Keratinocyte (primary cell): ENCODE measurements around the gene QSOX2. TPM values are rescaled to one million over a fixed set of nuclear protein-coding genes. Genes with fewer than 3 reads are reported as not detected.

ENCODE experiments used
- DNase-seq: peaks from one replicate; pipeline ENCODE4 v3.0.0-alpha.2; 2011; ENCODE audit warnings: low read depth, missing footprints, low spot score
- FAIRE-seq: peaks from 2 replicates; lab custom pipeline; 2011; peaks lifted over from hg19 to GRCh38; lab: Jason Lieb, UNC
- H2AFZ ChIP-seq: 2 replicates; pipeline ENCODE4 v1.6.0; 2012; ENCODE audit warnings: low read length, control low read depth, inconsistent platforms; ENCODE audit not compliant: control insufficient read depth
- H3K27ac ChIP-seq: 2 replicates; pipeline ENCODE4 v1.5.1; 2011; ENCODE audit warnings: low read length; ENCODE audit not compliant: control insufficient read depth, insufficient read depth
- H3K27me3 ChIP-seq: 3 replicates; pipeline ENCODE4 v1.6.0; 2011; ENCODE audit warnings: low read length; ENCODE audit not compliant: control insufficient read depth, insufficient read depth; ENCODE audit errors: extremely low read depth
- H3K36me3 ChIP-seq, 2 experiments: 2 replicates in 1 of 2; 3 replicates in 1 of 2; pipeline ENCODE4 v1.5.1; 2011; ENCODE audit warnings: low read length in 2 of 2, mild to moderate bottlenecking in 1 of 2; ENCODE audit not compliant: control insufficient read depth in 2 of 2, insufficient read depth in 2 of 2; ENCODE audit errors: extremely low read depth in 1 of 2
- H3K4me1 ChIP-seq: 3 replicates; pipeline ENCODE4 v1.5.1; 2011; ENCODE audit warnings: low read length; ENCODE audit not compliant: control insufficient read depth, insufficient read depth; ENCODE audit errors: extremely low read depth
- H3K4me2 ChIP-seq: 3 replicates; pipeline ENCODE4 v1.6.0; 2011; ENCODE audit warnings: low read depth, low read length; ENCODE audit not compliant: control insufficient read depth, insufficient read depth; ENCODE audit errors: extremely low read depth
- H3K4me3 ChIP-seq, 3 experiments: fragments of 200-600 bp in 1 of 3; sonication (generic) in 1 of 3; 2 replicates in 2 of 3; 3 replicates in 1 of 3; pipeline ENCODE4 v1.5.1; 2011 to 2016; ENCODE audit warnings: low read length in 3 of 3, mild to moderate bottlenecking in 3 of 3, control low read depth in 2 of 3, inconsistent platforms in 1 of 3, low read depth in 1 of 3, mixed read lengths in 1 of 3, mixed run types in 1 of 3, moderate library complexity in 1 of 3; ENCODE audit not compliant: control insufficient read depth in 2 of 3, insufficient read depth in 2 of 3; ENCODE audit errors: extremely low read depth in 1 of 3
- H3K79me2 ChIP-seq: 2 replicates; pipeline ENCODE4 v1.6.0; 2012; ENCODE audit warnings: low read length; ENCODE audit not compliant: control insufficient read depth, insufficient read depth
- H3K9ac ChIP-seq: 3 replicates; pipeline ENCODE4 v1.6.0; 2011; ENCODE audit warnings: low read length; ENCODE audit not compliant: control insufficient read depth, insufficient read depth; ENCODE audit errors: extremely low read depth
- H3K9me1 ChIP-seq: 3 replicates; pipeline ENCODE4 v1.6.0; 2011; ENCODE audit warnings: low read length; ENCODE audit not compliant: control insufficient read depth, insufficient read depth; ENCODE audit errors: extremely low read depth
- H3K9me3 ChIP-seq: 2 replicates; pipeline ENCODE4 v1.5.1; 2012; ENCODE audit warnings: low read depth, low read length; ENCODE audit not compliant: control insufficient read depth
- H4K20me1 ChIP-seq: 3 replicates; pipeline ENCODE4 v1.6.0; 2011; ENCODE audit warnings: low read length; ENCODE audit not compliant: control insufficient read depth, insufficient read depth; ENCODE audit errors: extremely low read depth
- EZH2 ChIP-seq: IDR thresholded peaks from one replicate; pipeline ENCODE4 v1.6.1; 2012; ENCODE audit warnings: inconsistent platforms, mild to moderate bottlenecking, low read length, moderate library complexity
- dilution Hi-C: fragments of 300-500 bp; cut with MboI; formaldehyde crosslinking; loops from one replicate; pipeline ENCODE4 v1.7.0; 2020; ENCODE audit warnings: low sequenced_read_pairs; ENCODE audit not compliant: extremely low pct_ligation_motif_present
- polyA plus RNA-seq, 5 experiments: library from polyadenylated mRNA; depleted of rRNA in 3 of 5; stranded (reverse) in 3 of 5; stranded (forward) in 1 of 5; unstranded in 1 of 5; fragments of >200 nt; gene quantifications; 1 replicate in 1 of 5; 2 replicates in 3 of 5; 3 replicates in 1 of 5; pipeline versions ENCODE4 v1.2.1 to v1.2.3, GENCODE V29; 2011 to 2012; ENCODE audit warnings: missing spikeins in 2 of 5, low read depth in 1 of 5, low replicate concordance in 1 of 5
- TF ChIP-seq, protein P1 (sequence below), 3 experiments: IDR thresholded peaks in 1 of 3; conservative IDR thresholded peaks in 1 of 3; optimal IDR thresholded peaks in 1 of 3; 2 replicates in 2 of 3; 3 replicates in 1 of 3; pipeline versions ENCODE3 to v1.5.1; 2011; ENCODE audit warnings: low read length in 3 of 3, mild to moderate bottlenecking in 3 of 3, moderate library complexity in 2 of 3, control low read depth in 1 of 3, inconsistent platforms in 1 of 3; ENCODE audit not compliant: insufficient read depth in 2 of 3; ENCODE audit errors: extremely low read depth in 1 of 3

The QSOX2 gene
- polyA plus RNA-seq, 1 donor (not counting 4 experiments of a cell fraction or from before 2014, with no cell fraction given) = 11.9 TPM

DNA sequence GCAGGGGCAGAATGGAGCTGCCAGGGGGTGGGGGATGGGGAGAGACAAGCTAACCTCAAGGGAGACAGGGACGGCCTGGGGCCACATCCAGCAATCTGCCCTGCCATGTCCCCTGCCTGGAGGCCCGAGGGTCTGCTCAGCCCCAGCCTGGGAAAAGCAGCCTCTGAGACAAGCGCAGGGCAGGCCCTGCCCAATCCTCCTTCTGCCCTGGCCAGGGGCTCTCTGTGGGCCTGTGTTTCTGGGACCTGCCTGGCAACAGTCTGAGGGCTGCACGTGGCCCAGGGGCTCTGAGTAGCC is 13.9 kb upstream of the QSOX2 start:
- Histone ChIP-seq H3K9ac (no peak overlapping the region), H4K20me1 (no peaks in the 10 kb centered on the region), H3K4me2 (no peak overlapping the region), H3K9me3 (no peaks in the 10 kb centered on the region), H3K4me1 (no peaks in the 10 kb centered on the region), H3K79me2 (no peaks in the 10 kb centered on the region), H3K27me3 (peaks cover 29% of the 10 kb centered on the region), H3K9me1 (no peaks in the 10 kb centered on the region), H3K36me3 (no peaks in the 10 kb centered on the region), H3K4me3 (no peak overlapping the region), H3K27ac (no peak overlapping the region), H2AFZ (no peak overlapping the region)
- DNase-seq (no peak), FAIRE-seq (no peak)
- dilution Hi-C loops = no loop called here
- TF ChIP-seq, protein P1, sequence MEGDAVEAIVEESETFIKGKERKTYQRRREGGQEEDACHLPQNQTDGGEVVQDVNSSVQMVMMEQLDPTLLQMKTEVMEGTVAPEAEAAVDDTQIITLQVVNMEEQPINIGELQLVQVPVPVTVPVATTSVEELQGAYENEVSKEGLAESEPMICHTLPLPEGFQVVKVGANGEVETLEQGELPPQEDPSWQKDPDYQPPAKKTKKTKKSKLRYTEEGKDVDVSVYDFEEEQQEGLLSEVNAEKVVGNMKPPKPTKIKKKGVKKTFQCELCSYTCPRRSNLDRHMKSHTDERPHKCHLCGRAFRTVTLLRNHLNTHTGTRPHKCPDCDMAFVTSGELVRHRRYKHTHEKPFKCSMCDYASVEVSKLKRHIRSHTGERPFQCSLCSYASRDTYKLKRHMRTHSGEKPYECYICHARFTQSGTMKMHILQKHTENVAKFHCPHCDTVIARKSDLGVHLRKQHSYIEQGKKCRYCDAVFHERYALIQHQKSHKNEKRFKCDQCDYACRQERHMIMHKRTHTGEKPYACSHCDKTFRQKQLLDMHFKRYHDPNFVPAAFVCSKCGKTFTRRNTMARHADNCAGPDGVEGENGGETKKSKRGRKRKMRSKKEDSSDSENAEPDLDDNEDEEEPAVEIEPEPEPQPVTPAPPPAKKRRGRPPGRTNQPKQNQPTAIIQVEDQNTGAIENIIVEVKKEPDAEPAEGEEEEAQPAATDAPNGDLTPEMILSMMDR (optimal IDR thresholded peaks at IDR 0.05 in 1 of 3, IDR thresholded peaks at IDR 0.05 in 1 of 3, conservative IDR thresholded peaks at IDR 0.05 in 1 of 3; ENCODE audit: extremely low read depth in 1 of 3, insufficient read depth in 2 of 3, low read length in 3 of 3) = no peak
- TF ChIP-seq EZH2 = no peak

DNA sequence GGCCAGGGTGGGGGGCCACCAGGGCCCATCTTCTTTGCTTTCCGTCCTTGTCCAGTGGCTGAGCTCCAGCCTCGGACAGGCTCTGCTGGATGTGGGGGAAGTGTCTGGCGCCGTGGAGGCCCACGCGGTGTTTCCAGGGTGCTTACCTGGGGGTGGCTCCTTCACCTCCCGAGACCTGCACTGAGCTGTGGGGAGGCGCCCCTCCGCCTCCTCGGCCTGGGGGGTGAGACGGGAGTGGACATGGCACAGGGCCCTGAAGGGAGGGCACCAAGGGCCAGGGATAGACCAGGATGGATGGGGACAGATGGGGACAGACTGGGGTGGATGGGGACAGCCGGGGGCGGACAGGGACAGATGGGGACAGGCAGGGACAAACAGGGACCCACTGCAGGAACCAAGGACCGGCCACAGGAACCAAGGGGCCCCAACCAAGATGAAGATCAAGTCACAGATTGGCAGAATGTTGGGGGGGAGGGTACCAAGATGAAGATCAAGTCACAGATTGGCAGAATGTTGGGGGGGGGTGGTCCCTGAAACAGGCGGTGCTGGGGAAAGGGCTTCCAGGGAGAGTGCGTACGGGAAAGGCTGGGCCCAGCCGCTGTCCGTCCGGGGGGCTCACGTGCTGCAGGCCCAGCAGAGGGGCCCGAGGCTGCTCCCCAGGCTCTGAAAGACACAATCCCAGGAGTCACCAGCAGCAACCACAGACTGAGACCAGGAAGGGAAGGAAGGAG is 13.3 kb upstream of the QSOX2 start:
- no peaks in the 10 kb centered on the region for H3K36me3 ChIP-seq
- FAIRE-seq (no peak), DNase-seq (no peak)
- H2AFZ ChIP-seq = no peak overlapping the region
- H3K4me3 ChIP-seq = no peak overlapping the region
- peaks cover 29% of the 10 kb centered on the region for H3K27me3 ChIP-seq
- no peaks in the 10 kb centered on the region for H3K9me1 ChIP-seq
- no peaks in the 10 kb centered on the region for H4K20me1 ChIP-seq
- no peak overlapping the region for H3K4me2 ChIP-seq
- no peaks in the 10 kb centered on the region for H3K79me2 ChIP-seq
- no peak overlapping the region for H3K9ac ChIP-seq
- H3K4me1 ChIP-seq = no peaks in the 10 kb centered on the region
- TF ChIP-seq, protein P1 (optimal IDR thresholded peaks at IDR 0.05 in 1 of 3, IDR thresholded peaks at IDR 0.05 in 1 of 3, conservative IDR thresholded peaks at IDR 0.05 in 1 of 3; ENCODE audit: extremely low read depth in 1 of 3, insufficient read depth in 2 of 3, low read length in 3 of 3) = no peak
- no peak for TF ChIP-seq EZH2
- dilution Hi-C loops = no loop called here
- H3K27ac ChIP-seq = no peak overlapping the region
- no peaks in the 10 kb centered on the region for H3K9me3 ChIP-seq
